Fibroblast of the aortic adventitia (primary cell): ENCODE data around the gene DLEC1. TPM values are rescaled to one million over a fixed set of nuclear protein-coding genes. Genes with fewer than 3 reads are reported as not detected.
"Not testable (repeated sequence)": the region's sequence is repeated elsewhere in the genome, so short reads cannot be mapped to it uniquely, and the experiment has no call there.

Source experiments
- DNase-seq: peaks from one replicate; pipeline ENCODE4 v3.0.0-alpha.2; 2010; ENCODE audit warnings: low read depth
- H3K4me3 ChIP-seq: 2 replicates; pipeline ENCODE4 v1.5.1; 2011; ENCODE audit warnings: low read depth, mild to moderate bottlenecking, control low read depth, low read length, moderate library complexity
- CTCF ChIP-seq: IDR thresholded peaks from 2 replicates; pipeline ENCODE4 v1.5.1; 2011; ENCODE audit warnings: mild to moderate bottlenecking, low read length, control low read depth, inconsistent platforms; ENCODE audit not compliant: insufficient read depth
- total RNA-seq: library from RNA; depleted of rRNA; stranded (reverse); fragments of >200 nt; gene quantifications from 2 replicates; pipeline ENCODE4 v1.2.3, GENCODE V29; 2012; ENCODE audit warnings: low replicate concordance

The DLEC1 gene
- total RNA-seq, 1 donor, result 0.09 TPM

- H3K4me3 ChIP-seq, result peak overlapping the region; percentile 75
- DNase-seq, result no peak
- no peak for TF ChIP-seq CTCF
Observed at GRCh38 chr3:38030126-38031021, 8.6 kb upstream of the DLEC1 start.

- no peak overlapping the region for H3K4me3 ChIP-seq
- peak; percentile 46 for DNase-seq
- TF ChIP-seq CTCF, result no peak
Observed at GRCh38 chr3:38031022-38031994, 7.7 kb upstream of the DLEC1 start.

- TF ChIP-seq CTCF, result no peak
- DNase-seq, result no peak
- no peak overlapping the region for H3K4me3 ChIP-seq
Observed at GRCh38 chr3:38032328-38032865, 6.6 kb upstream of the DLEC1 start.

GRCh38 chr3:38033586-38033985 is 5.4 kb upstream of the DLEC1 start:
- not testable (repeated sequence) for DNase-seq, H3K4me3 ChIP-seq

- DNase-seq, H3K4me3 ChIP-seq: not testable (repeated sequence)
Observed at GRCh38 chr3:38034335-38034734, 4.7 kb upstream of the DLEC1 start.

GRCh38 chr3:38036286-38036685 is 2.7 kb upstream of the DLEC1 start:
- TF ChIP-seq CTCF, result no peak
- DNase-seq, result no peak
- H3K4me3 ChIP-seq, result no peak overlapping the region

GRCh38 chr3:38036906-38037305 is 2.1 kb upstream of the DLEC1 start:
- no peak for DNase-seq
- no peak overlapping the region for H3K4me3 ChIP-seq
- TF ChIP-seq CTCF, result no peak
